NCI-H1105 (cell line): ENCODE results near the gene CTSA.
A peak's percentile ranks its signal among the peaks of the same experiment; 100 is the strongest.
"Not testable (repeated sequence)": the region's sequence is repeated elsewhere in the genome, so short reads cannot be mapped to it uniquely, and the experiment has no call there.

Experiments used
- DNase-seq: peaks from one replicate; lab custom pipeline; 2025; lab: John Stamatoyannopoulos, UW

Gene CTSA

GRCh38 chr20:45918779-45919537 lies 27.8 kb downstream of the CTSA start:
- DNase-seq = no peak

DNA sequence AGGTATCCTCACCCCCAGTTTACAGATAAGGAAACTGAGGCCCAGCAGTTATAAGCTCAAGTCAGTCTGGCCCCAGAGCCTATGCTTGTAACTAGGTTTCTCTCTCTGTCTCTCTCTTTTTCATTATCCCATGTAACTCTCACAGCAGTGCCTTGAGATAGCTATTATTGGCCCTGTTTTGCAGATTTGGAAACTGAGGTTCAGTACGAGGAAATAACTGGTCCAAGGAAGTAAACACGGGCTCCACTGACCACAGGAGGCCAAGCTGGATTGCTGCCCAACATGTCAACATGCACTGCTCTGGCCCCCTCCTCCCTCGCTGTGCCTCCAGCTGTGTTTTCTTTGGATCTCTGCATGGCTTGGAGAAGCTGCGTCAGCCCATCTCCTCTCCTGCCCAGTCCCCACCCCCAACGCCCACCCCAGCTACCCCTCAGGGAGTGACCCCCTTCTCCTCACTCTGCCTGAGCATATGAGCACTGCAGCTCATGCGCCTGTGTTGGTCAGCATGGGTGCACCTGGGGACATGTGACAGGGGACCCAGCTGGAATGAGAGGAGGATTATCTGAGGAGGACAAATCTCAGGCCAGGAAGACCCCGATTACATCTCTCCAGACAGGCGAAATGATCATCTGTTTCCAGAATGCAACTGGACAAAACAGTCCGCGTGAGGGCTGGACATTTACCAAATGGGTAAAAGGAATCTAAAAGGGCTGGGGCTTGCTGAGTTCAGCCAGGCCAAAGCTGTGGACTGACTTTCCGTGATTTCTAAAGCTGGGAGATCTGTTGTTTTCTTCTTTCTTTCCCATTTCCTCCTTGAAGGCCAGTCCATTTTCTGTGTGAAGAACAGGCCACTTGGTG lies 28.6 kb downstream of the CTSA start:
- no peak for DNase-seq

GRCh38 chr20:45920462-45921336 lies 29.6 kb downstream of the CTSA start:
- DNase-seq = no peak

- DNase-seq = no peak
Observed at GRCh38 chr20:45921337-45922189, 30.4 kb downstream of the CTSA start.

DNA sequence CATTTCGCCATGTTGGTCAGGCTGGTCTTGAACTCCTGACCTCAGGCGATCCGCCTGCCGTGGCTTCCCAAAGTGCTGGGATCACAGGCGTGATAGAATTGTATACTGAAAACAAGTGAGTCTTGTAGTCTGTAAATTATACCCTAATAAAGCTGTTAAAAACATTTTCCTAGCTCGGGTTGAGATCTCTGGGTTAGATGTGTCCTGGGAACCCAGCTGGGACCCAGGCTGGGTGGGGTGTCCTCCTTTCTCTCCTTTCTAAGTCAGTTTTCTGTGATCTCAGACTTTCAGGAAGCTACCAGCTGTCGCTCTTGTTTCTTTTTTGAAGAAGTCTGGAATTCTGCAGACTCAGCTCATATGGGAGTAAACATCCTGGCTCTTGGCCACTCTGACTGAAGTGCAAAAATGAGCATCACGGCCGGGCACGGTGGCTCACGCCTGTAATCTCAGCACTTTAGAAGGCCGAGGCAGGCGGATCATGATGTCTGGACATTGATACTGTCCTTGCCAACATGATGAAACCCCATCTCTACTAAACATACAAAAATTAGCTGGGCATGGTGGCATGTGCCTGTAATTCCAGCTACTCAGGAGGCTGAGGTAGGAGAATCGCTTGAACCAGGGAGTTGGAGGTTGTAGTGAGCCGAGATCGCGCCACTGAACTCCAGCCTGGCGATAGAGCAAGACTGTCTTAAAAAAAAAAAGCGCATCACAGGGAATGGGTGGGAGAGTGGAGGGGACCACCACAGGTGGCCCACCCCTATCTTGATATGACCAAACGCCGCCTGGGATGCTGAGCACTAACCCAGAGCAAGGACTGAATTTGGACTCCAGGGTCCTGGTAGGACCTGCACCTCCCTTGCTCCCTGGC lies 33.5 kb downstream of the CTSA start:
- no peak for DNase-seq

GRCh38 chr20:45925821-45926506 lies 34.8 kb downstream of the CTSA start:
- DNase-seq = no peak

GRCh38 chr20:45926731-45927070 lies 35.6 kb downstream of the CTSA start:
- no peak for DNase-seq

GRCh38 chr20:45927071-45927878 lies 36.1 kb downstream of the CTSA start:
- no peak for DNase-seq

DNA sequence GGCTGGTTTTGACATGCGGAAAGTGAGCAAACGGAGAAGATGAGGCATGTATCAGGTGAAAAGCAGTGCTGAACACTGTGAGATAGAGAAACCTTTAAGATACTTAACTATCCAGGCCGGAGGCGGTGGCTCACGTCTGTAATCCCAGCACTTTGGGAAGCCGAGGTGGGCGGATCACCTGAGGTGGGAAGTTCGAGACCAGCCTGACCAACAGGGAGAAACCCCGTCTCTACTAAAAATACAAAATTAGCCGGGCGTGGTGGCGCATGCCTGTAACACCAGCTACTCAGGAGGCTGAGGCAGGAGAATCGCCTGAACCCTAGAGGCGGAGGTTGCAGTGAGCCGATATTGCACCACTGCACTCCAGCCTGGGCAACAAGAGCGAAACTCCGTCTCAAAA lies 40.5 kb downstream of the CTSA start:
- DNase-seq = not testable (repeated sequence)

- DNase-seq = peak; percentile 87
Observed at GRCh38 chr20:45933266-45934045, 42.3 kb downstream of the CTSA start.

GRCh38 chr20:45934046-45934585 lies 43.0 kb downstream of the CTSA start:
- DNase-seq = peak; percentile 38

DNA sequence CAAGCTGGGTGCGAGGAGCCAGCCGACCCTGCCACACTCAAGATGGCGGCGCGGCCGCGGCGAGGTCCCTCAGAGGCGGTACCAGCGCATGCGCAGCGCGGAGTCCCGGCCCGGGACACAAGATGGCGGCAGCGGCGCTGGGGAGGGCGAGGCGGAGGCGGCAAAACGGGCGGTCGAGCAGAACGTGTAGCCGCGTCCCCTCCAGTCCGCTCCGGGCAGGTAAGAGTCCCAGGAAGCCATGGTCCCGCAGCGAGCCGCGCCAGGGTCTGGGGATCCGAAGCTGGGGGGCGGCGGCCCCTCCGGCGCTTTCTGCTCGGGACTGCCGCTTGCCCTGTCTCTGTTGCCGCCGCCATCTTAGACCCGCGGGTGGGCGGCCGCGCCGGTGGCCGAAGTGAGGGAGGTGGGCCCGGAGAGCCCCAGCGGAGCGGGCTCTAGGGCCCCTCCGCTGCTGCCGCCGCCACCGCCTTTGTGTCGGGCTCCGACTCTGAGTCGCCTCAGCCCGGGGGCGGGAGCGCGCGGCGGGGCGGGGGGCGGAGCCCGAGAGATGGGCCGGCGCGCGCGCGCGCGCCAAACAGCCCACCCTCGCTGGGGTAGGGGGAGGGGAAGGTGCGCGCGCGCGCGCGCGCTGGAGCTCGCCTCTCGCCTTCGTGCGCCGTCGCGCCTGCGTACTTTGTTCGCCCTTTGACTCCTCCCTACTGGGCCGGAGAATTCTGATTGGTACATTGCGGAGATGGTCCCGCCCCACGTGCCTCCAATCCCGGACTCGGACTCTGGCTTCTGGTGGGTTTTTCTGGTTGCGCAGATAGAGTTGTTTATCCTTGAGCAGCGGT lies 43.7 kb downstream of the CTSA start, which contains the start of gene PCIF1:
Gene PCIF1, plus strand, starts transcription at position 98 of the 830 bp plus-strand sequence. CDS start 4,317 bp downstream, outside the sequence.
- peak; percentile 97 for DNase-seq

DNA sequence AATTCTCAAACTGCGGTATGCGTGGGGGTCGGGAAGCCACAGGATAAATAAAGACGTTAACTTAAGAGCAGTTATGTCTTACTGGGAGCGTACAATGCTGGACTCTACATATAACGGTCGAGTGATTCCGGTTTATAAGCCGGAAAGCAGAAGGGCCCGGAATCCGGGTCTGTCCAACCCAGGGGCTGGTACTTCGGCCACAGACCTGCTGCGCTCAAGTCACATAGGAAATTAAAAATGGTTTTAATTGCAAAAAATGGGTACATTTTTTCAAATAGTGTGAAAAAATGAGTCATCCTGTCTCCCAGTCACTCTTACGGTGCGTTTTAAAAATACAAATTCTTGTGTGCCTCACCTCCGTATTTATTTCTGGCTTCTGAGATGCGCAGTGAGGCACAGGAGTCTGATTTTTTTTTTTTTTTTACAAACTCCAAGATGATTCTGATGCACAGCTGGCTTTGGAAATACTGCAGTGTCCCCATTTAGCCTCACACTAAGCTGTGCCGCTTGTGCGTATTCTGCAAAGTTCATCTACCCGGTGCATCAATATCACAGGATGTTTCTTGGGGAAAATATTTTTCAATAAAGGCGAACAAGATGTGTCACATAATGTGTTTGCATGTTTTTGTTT lies 44.4 kb downstream of the CTSA start:
- no peak for DNase-seq

- DNase-seq = no peak
Observed at GRCh38 chr20:45937765-45938164, 46.6 kb downstream of the CTSA start.

DNA sequence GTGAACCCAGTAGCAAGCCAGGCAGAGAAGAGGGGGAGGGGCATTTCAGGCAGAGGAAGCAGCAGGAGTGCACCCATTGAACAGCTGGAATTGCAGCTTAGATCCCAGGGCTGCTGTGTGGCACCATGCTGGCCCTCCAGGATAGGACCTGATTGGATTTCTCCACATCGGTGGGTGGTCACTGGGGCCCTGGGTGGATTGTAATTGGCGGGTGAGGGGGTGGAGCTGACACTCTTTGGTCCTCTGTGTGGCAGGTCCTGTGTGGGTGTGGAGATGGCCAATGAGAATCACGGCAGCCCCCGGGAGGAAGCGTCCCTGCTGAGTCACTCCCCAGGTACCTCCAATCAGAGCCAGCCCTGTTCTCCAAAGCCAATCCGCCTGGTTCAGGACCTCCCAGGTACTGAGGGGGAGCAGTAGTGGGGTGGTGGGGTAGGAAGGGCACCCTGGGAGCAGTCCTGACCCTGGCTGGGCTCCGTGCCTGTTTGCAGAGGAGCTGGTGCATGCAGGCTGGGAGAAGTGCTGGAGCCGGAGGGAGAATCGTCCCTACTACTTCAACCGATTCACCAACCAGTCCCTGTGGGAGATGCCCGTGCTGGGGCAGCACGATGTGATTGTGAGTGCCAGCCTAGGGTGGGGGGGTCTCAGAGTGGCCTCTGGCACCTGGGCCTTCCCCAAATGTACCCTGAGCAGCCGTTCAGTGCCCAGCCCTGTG lies 47.7 kb downstream of the CTSA start:
- DNase-seq = no peak

GRCh38 chr20:45940053-45940452 lies 48.9 kb downstream of the CTSA start:
- no peak for DNase-seq
